ENCODE measurements around the gene HSDL1. TPM values are rescaled to one million over a fixed set of nuclear protein-coding genes. Genes with fewer than 3 reads are reported as not detected.

HSDL1 gene
- total RNA-seq, 4 donors from 2014 or later = 5.0 to 9.7 (median 8.6) TPM

DNA sequence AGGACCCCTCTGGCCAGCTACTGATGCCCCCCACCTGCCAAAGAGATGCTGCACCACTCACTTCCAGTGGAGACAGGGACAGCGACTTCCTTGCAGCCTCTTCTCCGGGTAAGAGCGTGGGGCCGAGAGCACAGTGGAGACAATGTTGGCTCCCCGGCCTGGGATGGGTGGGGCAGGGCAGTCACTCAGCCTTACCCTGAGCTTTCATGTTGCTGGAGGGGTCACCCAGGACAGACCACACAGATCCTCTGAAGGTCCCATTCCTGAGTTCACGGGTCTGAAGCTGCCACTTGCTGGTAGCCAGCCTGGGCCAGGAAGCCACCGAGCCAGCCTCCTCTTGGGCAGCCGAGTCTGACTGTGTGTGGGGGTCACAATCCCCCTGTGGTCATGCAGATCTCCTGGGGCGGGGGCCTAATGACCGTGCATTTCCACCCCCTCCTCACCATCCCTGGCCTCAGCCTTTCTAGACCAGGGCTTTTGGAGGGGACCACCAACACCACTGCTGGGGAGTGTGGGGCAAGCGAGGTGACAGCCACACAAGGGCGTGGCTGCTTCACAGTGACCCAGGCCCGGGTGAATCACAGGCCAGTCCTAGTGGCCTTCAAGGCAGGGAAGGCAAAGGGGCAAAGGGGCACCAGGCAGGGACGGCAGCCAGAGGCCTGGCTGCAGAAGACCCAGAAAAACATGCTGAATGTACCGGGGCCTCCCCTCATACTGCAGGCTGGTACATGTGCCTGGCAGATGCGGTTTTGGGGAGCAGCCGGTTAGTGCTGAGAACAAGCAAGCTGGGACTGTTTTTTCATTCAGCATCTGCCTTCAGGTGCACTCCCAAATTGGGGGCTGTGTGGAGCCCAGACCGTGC is 31.4 kb upstream of the HSDL1 start:
- TF ChIP-seq POLR2A (IDR thresholded peaks at IDR 0.05) = no peak
- intact Hi-C loops (cut with DNase I) = no loop called here
- Histone ChIP-seq H3K27me3 (no peaks in the 10 kb centered on the region), H3K4me1 (peaks cover 20 to 52% (median 28%) of the 10 kb centered on the region in 3 donors), H3K9me3 (no peaks in the 10 kb centered on the region), H3K4me3 (peak overlapping the region in 1 of 4 donors; percentile 12), H3K27ac (peak overlapping the region; percentile 60 to 87 (median 78)), H3K36me3 (peaks cover 19 to 36% (median 21%) of the 10 kb centered on the region in 3 donors)
- no peak for DNase-seq
- WGBS, 2 donors = 33 to 38% methylated on average over 3 to 11 of the region's 18 CpGs

DNA sequence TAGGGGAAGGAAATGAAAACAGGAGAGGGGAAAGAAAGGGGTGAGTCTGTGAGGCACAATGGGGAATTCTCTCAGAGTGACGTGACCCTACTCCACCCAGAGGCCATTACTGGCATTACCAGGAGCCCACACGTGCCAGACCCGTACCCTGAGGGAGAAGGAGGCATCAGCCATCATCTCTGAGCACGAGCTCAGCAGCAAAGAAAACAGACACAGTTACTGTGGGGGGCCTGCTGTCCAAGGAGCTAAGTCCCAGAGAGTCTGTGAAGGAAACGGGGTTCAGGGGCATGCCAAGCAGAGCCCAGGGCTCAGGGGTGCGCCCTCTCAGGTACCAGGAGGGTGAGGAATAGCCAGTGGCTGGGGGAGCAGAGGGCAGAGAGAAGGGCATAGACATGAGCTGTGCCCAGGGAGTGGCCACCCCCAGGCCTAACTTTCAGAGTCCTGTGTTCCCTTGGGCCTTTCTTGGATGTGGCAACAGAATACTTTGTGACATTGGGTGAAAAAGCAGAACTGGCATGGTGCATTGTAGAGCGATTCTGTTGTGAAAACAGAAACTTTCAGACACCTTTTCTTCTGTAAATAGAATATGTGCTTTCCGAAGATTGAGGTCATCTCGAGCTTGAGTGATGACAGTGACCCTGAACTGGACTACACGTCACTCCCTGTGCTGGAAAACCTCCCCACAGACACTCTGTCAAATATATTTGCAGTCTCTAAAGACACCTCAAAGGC is 30.5 kb upstream of the HSDL1 start:
- Histone ChIP-seq H3K36me3 (peaks cover 11 to 27% (median 11%) of the 10 kb centered on the region in 3 donors), H3K27ac (peak overlapping the region in 2 of 4 donors; percentile 14 to 85), H3K9me3 (no peaks in the 10 kb centered on the region), H3K4me1 (peaks cover 20 to 45% (median 28%) of the 10 kb centered on the region in 3 donors), H3K4me3 (no peak overlapping the region), H3K27me3 (no peaks in the 10 kb centered on the region)
- no peak for DNase-seq
- TF ChIP-seq, protein P1, sequence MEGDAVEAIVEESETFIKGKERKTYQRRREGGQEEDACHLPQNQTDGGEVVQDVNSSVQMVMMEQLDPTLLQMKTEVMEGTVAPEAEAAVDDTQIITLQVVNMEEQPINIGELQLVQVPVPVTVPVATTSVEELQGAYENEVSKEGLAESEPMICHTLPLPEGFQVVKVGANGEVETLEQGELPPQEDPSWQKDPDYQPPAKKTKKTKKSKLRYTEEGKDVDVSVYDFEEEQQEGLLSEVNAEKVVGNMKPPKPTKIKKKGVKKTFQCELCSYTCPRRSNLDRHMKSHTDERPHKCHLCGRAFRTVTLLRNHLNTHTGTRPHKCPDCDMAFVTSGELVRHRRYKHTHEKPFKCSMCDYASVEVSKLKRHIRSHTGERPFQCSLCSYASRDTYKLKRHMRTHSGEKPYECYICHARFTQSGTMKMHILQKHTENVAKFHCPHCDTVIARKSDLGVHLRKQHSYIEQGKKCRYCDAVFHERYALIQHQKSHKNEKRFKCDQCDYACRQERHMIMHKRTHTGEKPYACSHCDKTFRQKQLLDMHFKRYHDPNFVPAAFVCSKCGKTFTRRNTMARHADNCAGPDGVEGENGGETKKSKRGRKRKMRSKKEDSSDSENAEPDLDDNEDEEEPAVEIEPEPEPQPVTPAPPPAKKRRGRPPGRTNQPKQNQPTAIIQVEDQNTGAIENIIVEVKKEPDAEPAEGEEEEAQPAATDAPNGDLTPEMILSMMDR (IDR thresholded peaks at IDR 0.05) = peak; percentile 36 to 90 (median 74)
- TF ChIP-seq POLR2A (IDR thresholded peaks at IDR 0.05) = no peak
- WGBS, 2 donors = 29 to 41% methylated on average over 7 to 10 of the region's 10 CpGs
- intact Hi-C loops (cut with DNase I) = no loop called here

DNA sequence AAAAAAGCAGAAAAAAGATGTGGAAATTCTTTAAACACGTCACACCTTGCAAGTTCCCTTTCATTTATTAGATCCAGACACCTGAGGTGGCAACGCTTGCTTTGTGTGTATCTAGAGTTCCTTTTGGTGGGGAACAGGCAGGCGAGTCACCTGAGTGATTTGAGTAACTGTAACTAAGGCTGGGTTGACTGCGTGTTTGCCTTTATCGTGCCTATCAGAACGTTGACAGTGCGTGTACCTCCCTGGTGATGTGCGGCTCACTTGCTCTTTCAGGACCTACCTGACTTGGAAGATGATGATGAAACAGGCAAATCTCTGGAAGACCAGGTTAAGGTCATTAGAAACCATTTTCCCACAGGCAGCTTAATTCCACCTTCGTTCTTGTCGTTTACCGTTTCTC is 29.4 kb upstream of the HSDL1 start:
- H3K27me3 ChIP-seq = no peaks in the 10 kb centered on the region

DNA sequence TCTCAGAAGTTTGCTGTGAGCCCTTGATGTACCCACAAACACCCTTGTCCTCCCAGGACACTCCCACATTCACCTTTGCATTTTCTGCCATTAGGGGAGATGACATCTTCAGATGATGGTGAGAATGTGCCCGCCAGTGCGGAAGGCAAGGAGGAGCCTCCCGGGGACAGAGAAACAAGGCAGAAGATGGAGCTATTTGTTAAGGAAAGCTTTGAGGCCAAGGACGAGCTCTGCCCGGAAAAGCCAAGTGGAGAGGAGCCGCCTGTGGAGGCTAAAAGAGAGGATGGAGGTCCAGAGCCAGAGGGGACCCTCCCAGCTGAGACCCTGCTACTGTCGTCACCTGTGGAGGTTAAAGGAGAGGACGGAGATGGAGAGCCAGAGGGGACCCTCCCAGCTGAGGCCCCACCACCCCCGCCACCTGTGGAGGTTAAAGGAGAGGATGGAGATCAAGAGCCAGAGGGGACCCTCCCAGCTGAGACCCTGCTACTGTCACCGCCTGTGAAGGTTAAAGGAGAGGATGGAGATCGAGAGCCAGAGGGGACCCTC is 24.9 kb upstream of the HSDL1 start:
- no peak for DNase-seq
- 65 to 76% methylated on average over 9 to 10 of the region's 11 CpGs for WGBS, 2 donors
- Histone ChIP-seq H3K27ac (no peak overlapping the region), H3K36me3 (no peaks in the 10 kb centered on the region), H3K27me3 (peaks cover 0 to 5% (median 0%) of the 10 kb centered on the region in 4 donors), H3K9me3 (no peaks in the 10 kb centered on the region), H3K4me1 (peaks cover 0 to 3% (median 0%) of the 10 kb centered on the region in 3 donors), H3K4me3 (no peak overlapping the region)
- no peak for TF ChIP-seq POLR2A (IDR thresholded peaks at IDR 0.05)
- TF ChIP-seq, protein P1 (IDR thresholded peaks at IDR 0.05) = no peak
- intact Hi-C loops (cut with DNase I) = no loop called here

More for the DNA sequence above, 29.4 kb upstream of the HSDL1 start:
- Histone ChIP-seq H3K4me1 (peaks cover 20 to 41% (median 28%) of the 10 kb centered on the region in 3 donors), H3K4me3 (no peak overlapping the region), H3K27ac (no peak overlapping the region), H3K36me3 (peaks cover 4 to 16% (median 4%) of the 10 kb centered on the region in 3 donors), H3K9me3 (no peaks in the 10 kb centered on the region)
- no peak for DNase-seq
- TF ChIP-seq, protein P1 (IDR thresholded peaks at IDR 0.05) = no peak
- no peak for TF ChIP-seq POLR2A (IDR thresholded peaks at IDR 0.05)
- 61 to 74% methylated on average over 7 to 11 of the region's 11 CpGs for WGBS, 2 donors
- intact Hi-C loops (cut with DNase I) = no loop called here

DNA sequence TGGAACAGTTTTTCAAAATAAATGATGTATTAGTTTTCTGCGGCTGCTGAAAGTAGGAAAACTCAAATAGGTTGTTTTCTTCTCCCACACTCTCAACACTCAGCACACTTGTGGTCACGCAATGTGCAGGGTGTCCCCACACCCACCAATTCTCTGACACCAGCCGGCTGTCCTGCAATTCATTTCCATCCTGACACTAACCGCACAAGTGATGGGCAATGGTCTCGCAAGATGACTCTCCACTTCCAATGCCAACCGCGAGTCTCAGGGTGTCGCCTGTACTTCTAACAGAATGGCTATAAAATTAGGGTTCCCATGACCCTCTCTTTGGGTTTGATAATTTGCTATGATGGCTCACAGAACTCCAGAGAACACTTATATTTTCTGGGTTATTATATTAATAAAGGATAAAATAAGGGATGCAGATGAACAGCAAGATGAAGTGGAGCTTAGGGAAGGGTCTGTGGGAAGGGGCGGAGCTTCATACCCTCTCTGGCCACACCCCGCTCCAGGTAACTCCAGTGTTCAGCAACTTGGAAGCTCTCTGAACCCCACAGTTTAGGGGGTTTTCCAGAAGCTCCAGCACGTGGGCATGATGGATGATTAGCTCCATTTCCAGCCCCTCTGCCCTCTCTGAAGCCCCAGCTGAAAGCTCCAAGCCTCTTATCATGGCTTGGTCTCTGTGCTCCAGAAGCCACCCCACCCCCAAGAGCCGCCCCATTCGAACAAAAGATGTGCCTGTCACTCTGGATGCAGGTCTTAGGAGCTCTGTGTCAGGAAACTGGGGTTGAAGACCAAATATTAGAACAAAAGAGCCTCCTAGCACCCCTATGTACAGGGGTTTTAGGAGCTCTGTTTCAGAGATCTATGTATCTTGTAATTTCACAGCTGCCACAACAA is 22.1 kb upstream of the HSDL1 start:
- H3K9me3 ChIP-seq = no peaks in the 10 kb centered on the region
- intact Hi-C loops (cut with DNase I) = no loop called here
- no peak for DNase-seq
- 67 to 76% methylated on average over 11 to 12 of the region's 13 CpGs for WGBS, 2 donors
- H3K36me3 ChIP-seq = no peaks in the 10 kb centered on the region
- TF ChIP-seq, protein P1 (IDR thresholded peaks at IDR 0.05) = no peak
- TF ChIP-seq POLR2A (IDR thresholded peaks at IDR 0.05) = no peak
- H3K27me3 ChIP-seq = peaks cover 0 to 16% (median 0%) of the 10 kb centered on the region in 4 donors
- no peak overlapping the region for H3K27ac ChIP-seq
- no peak overlapping the region for H3K4me3 ChIP-seq
- no peaks in the 10 kb centered on the region for H3K4me1 ChIP-seq
